GM21367 (cell line): Measurements from ENCODE around the gene BRINP1.
A peak's percentile ranks its signal among the peaks of the same experiment; 100 is the strongest.

Experiments
- ATAC-seq: cut with Tn5 transposase; IDR thresholded peaks from one replicate; pipeline ENCODE4 v1.9.1; 2021; ENCODE audit not compliant: unreplicated experiment

BRINP1 gene

GRCh38 chr9:119343059-119343990 lies 25.9 kb downstream of the BRINP1 start:
- ATAC-seq = no peak

- ATAC-seq = no peak
These were observed 30.2 kb downstream of the BRINP1 start for GRCh38 chr9:119339056-119339455.

- no peak for ATAC-seq
These were observed 31.7 kb downstream of the BRINP1 start for GRCh38 chr9:119337573-119337972.

- no peak for ATAC-seq
These were observed 34.5 kb downstream of the BRINP1 start for GRCh38 chr9:119334745-119335144.

GRCh38 chr9:119333507-119334229 lies 35.6 kb downstream of the BRINP1 start:
- ATAC-seq = no peak

- ATAC-seq = no peak
These were observed 36.7 kb downstream of the BRINP1 start for GRCh38 chr9:119332522-119332921.

GRCh38 chr9:119322184-119322583 lies 47.1 kb downstream of the BRINP1 start:
- ATAC-seq = no peak

GRCh38 chr9:119318371-119318770 lies 50.9 kb downstream of the BRINP1 start:
- ATAC-seq = no peak

GRCh38 chr9:119313846-119314245 lies 55.4 kb downstream of the BRINP1 start:
- ATAC-seq = no peak

- no peak for ATAC-seq
These were observed 58.5 kb downstream of the BRINP1 start for GRCh38 chr9:119310741-119311140.

GRCh38 chr9:119307471-119307870 lies 61.8 kb downstream of the BRINP1 start:
- ATAC-seq = no peak

GRCh38 chr9:119304555-119304954 lies 64.7 kb downstream of the BRINP1 start:
- no peak for ATAC-seq

- ATAC-seq = no peak
These were observed 66.1 kb downstream of the BRINP1 start for GRCh38 chr9:119302988-119303698.

- ATAC-seq = peak; percentile 95
These were observed 71.0 kb downstream of the BRINP1 start for GRCh38 chr9:119298076-119298853.

- ATAC-seq = no peak
These were observed 77.7 kb downstream of the BRINP1 start for GRCh38 chr9:119291554-119291953.

- ATAC-seq = peak; percentile 83
These were observed 79.3 kb downstream of the BRINP1 start for GRCh38 chr9:119289740-119290433.

GRCh38 chr9:119284587-119285337 lies 84.5 kb downstream of the BRINP1 start:
- ATAC-seq = no peak

- ATAC-seq = no peak
These were observed 85.1 kb downstream of the BRINP1 start for GRCh38 chr9:119284118-119284517.

GRCh38 chr9:119283078-119283794 lies 86.0 kb downstream of the BRINP1 start:
- ATAC-seq = no peak
